OCI-LY7 (cell line): ENCODE results near the gene B4GAT1.

Experiments
- EZH2phosphoT487 ChIP-seq: fragments of 200-600 bp; sonication (generic); IDR thresholded peaks from 2 replicates; pipeline ENCODE4 v1.6.1; 2018; ENCODE audit warnings: low read depth, borderline replicate concordance, mild to moderate bottlenecking, mixed run types, antibody characterized with exemption, low read length, moderate library complexity, mixed read lengths
- TF ChIP-seq, protein P1 (sequence below): fragments of 200-600 bp; sonication (generic); conservative IDR thresholded peaks from 2 replicates; pipeline ENCODE4 v1.5.1; 2014; ENCODE audit warnings: mild to moderate bottlenecking, antibody characterized with exemption, low read length, moderate library complexity, mixed read lengths

GRCh38 chr11:66388780-66389386 lies 41.5 kb upstream of the B4GAT1 start:
- TF ChIP-seq, protein P1, sequence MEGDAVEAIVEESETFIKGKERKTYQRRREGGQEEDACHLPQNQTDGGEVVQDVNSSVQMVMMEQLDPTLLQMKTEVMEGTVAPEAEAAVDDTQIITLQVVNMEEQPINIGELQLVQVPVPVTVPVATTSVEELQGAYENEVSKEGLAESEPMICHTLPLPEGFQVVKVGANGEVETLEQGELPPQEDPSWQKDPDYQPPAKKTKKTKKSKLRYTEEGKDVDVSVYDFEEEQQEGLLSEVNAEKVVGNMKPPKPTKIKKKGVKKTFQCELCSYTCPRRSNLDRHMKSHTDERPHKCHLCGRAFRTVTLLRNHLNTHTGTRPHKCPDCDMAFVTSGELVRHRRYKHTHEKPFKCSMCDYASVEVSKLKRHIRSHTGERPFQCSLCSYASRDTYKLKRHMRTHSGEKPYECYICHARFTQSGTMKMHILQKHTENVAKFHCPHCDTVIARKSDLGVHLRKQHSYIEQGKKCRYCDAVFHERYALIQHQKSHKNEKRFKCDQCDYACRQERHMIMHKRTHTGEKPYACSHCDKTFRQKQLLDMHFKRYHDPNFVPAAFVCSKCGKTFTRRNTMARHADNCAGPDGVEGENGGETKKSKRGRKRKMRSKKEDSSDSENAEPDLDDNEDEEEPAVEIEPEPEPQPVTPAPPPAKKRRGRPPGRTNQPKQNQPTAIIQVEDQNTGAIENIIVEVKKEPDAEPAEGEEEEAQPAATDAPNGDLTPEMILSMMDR, result peak; percentile 88
- no peak for TF ChIP-seq EZH2phosphoT487
